GM10248 (cell line): Measurements from ENCODE around the gene KCMF1.

ENCODE experiments used
- CTCF ChIA-PET: fragments of 300-600 bp; sonication (Branson Sonifier 250); formaldehyde crosslinking; extraction: SDS; loops from one replicate; lab custom pipeline; 2021; ENCODE audit warnings: antibody characterized with exemption; lab: Yijun Ruan, JAX
- POLR2A ChIA-PET: fragments of 350-650 bp; sonication (Branson Sonifier 250); formaldehyde crosslinking; extraction: SDS; loops from one replicate; lab custom pipeline; 2020; ENCODE audit warnings: antibody characterized with exemption; lab: Yijun Ruan, JAX
- DNase-seq: peaks from one replicate; pipeline ENCODE4 v3.0.0; 2012; ENCODE audit errors: extremely low spot score
- TF ChIP-seq, protein P1 (sequence below): IDR thresholded peaks from 2 replicates; pipeline ENCODE4 v1.5.1; 2012; ENCODE audit warnings: mild to moderate bottlenecking, low read depth; ENCODE audit errors: extremely low read depth, missing control alignments, control extremely low read depth

Gene KCMF1

GRCh38 chr2:85087541-85087940 lies 116.6 kb downstream of the KCMF1 start:
- CTCF ChIA-PET = no interaction called here
- POLR2A ChIA-PET = no interaction called here
- TF ChIP-seq, protein P1, sequence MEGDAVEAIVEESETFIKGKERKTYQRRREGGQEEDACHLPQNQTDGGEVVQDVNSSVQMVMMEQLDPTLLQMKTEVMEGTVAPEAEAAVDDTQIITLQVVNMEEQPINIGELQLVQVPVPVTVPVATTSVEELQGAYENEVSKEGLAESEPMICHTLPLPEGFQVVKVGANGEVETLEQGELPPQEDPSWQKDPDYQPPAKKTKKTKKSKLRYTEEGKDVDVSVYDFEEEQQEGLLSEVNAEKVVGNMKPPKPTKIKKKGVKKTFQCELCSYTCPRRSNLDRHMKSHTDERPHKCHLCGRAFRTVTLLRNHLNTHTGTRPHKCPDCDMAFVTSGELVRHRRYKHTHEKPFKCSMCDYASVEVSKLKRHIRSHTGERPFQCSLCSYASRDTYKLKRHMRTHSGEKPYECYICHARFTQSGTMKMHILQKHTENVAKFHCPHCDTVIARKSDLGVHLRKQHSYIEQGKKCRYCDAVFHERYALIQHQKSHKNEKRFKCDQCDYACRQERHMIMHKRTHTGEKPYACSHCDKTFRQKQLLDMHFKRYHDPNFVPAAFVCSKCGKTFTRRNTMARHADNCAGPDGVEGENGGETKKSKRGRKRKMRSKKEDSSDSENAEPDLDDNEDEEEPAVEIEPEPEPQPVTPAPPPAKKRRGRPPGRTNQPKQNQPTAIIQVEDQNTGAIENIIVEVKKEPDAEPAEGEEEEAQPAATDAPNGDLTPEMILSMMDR = no peak
- no peak for DNase-seq

DNA sequence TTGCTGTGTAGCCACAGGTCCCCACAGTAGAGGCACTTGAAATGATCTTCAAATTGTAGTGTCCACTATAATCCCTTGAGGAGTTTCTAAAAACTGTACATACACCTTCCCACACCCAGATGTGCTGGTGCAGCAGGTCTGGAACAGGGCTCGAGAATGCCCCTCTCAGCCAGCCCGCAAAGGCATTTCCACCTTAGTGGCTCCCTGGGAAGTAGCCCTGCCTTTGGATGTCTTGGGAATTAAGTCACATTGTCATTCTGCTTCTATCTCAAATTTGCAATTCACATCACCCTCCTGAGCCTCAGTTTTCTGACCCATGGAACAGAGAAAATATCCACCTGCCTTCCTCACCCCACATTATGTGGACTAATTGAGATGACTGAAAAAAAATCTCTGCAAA lies 118.0 kb downstream of the KCMF1 start:
- CTCF ChIA-PET = no interaction called here
- TF ChIP-seq, protein P1 = no peak
- POLR2A ChIA-PET = no interaction called here
- no peak for DNase-seq

GRCh38 chr2:85089585-85089984 lies 118.6 kb downstream of the KCMF1 start:
- TF ChIP-seq, protein P1 = no peak
- POLR2A ChIA-PET = no interaction called here
- DNase-seq = no peak
- CTCF ChIA-PET = no interaction called here

DNA sequence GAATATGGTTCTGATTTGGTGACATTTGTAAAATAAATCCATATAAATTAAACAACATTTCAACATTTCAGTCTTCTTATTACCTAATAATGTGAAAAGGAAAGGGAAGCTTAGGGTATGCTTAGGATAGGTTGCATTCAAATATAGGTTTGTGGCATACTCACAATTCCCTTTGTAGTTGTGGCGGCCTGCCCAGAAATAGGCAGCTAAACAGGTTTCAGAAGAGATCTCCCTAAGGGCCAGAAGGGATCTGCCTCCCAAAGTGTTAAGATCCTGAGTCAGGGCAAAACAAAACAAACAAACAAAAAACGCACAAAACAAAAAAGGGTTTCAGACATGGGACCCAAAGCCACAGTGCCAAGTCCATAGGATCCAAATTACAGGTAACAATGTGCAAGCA lies 120.9 kb downstream of the KCMF1 start:
- DNase-seq = no peak
- ChIA-PET CTCF (no interaction called here), POLR2A (no interaction called here)
- TF ChIP-seq, protein P1 = no peak

- POLR2A ChIA-PET = no interaction called here
- TF ChIP-seq, protein P1 = no peak
- DNase-seq = no peak
- CTCF ChIA-PET = no interaction called here
These were observed 124.1 kb downstream of the KCMF1 start for GRCh38 chr2:85095094-85095493.

- CTCF ChIA-PET = no interaction called here
- no peak for DNase-seq
- POLR2A ChIA-PET = no interaction called here
- TF ChIP-seq, protein P1 = no peak
These were observed 125.7 kb downstream of the KCMF1 start for GRCh38 chr2:85096616-85097015.

DNA sequence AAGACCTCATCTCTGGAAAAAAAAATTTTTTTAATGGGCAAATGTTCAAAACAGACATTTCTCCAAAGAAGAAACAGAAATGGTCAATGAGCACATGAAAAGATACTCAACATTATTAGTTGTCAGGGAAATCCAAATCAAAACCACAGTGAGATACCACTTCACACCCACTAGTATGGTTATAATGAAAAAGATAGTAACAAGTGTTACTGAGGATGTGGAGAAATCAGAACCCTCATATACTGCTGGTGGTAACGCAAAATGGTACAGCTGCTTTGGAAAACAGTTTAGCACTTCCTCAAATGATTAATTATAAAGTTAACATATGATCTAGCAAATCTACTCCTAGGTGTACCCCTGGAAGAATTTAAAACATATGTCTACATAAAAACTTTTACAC lies 133.3 kb downstream of the KCMF1 start:
- ChIA-PET POLR2A (no interaction called here), CTCF (no interaction called here)
- TF ChIP-seq, protein P1 = no peak
- no peak for DNase-seq
